GM18517 (cell line): ENCODE results near the gene DPP7.
"Not testable (repeated sequence)": the region's sequence is repeated elsewhere in the genome, so short reads cannot be mapped to it uniquely, and the experiment has no call there.

ENCODE experiments used
- ATAC-seq: cut with Tn5 transposase; IDR thresholded peaks from one replicate; pipeline ENCODE4 v1.9.1; 2021; ENCODE audit warnings: mild to moderate bottlenecking, moderate library complexity; ENCODE audit not compliant: unreplicated experiment

Gene DPP7

DNA sequence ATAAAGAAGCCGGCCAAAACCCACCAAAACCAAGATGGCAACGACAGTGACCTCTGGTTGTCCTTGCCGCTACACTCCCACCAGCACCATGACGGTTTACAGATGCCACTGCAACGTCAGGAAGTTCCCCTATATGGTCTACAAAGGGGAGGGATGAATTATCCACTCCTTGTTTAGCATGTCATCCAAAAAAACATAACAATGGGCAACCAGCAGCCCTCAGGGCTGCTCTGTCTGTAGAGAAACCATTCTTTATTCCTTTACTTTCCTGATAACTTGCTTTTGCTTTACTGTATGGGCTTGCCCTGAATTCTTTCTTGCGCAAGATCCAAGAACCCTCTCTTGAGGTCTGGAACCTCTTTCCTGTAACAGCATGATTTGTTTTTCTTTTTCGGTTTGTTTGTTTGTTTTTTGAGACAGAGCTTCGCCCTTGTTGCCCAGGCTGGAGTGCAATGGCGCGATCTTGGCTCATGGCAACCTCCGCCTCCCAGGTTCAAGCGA, 39.2 kb downstream of the DPP7 start:
- no peak for ATAC-seq

DNA sequence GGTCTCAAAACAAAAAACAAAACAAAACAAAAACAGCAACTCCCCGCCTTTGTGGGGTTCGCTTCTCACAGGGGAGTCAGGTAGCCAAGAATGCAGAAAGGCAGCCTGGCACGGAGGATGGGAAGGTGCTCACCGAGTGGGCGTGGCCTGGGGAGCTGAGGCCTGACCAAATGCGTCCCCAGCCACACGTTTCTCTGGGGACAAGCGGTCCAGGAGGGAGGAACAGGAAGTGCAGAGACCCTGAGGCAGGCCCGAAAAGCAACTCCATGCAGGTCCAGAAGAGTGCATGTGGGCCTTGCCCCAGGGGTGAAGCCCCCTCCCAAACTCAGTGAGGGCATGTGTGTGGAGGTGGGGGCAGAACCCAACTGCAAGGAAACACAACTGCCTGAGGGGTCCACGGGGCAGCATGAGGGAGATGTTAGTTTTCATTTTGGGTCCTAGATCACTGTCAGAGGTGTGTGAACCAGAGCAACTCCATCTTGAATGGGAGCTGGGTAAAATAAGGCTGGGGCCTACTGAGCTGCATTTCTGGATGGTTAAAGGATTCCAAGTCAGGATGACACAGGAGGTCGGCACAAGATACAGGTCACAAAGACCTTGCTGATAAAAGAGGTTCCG, 39.8 kb downstream of the DPP7 start:
- no peak for ATAC-seq

DNA sequence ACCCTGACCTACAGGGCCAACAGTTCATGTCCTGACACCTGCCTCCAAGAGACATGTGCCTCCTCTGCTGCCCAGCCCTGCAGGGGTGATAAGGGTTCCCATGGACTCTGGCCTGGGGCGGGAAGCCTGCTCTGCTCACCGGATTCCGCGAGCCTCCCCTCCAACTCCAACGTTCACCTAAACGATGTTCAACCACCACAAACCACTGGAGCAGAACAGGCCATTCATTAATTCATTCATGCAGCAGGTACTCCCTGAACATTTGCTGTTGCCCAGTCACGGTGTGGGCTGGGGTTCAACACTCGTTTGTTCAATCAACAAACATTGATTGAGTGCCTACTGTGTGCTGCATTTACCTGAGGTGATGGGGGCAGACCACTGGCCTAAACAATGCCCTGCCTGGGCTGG, 40.5 kb downstream of the DPP7 start:
- ATAC-seq, result no peak

DNA sequence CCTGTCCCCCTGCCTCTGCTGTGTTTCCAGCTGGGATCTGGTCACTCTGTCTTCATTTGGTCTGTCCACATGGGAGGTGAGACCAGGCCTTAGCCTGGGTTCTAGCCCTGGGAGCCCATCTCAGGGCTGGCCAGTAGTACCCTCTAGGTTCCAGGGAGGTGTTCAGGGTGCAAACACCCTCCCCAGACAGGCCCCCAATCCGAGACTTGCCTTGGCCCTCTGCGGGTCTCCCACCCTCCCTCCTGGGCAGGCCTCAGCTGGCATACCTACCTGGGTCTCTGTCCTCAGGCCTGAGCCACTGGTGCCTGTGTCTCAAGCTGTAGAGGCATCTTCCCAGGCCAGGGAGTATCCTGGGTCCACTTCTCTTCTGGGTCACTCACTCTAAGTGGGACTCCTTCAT, 43.3 kb downstream of the DPP7 start:
- no peak for ATAC-seq

DNA sequence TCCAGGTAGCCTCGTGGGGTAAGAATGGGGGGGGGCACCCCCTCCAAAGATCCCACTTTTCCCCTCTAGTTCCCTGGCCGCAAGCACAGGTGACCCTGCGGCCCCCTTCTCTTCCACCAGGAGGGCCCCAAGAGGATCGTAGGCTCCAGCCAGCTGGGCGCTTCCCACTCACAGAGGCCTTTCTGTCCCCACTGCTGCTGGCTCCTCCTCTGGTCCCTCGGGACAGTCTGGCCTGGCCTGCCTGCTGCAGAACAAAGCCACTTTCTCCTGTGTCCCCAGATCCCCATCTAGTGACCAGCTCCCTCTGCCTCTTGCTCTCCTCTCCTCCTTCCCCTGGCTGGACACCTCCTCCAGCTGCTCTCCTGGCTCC, 43.6 kb downstream of the DPP7 start:
- ATAC-seq, result peak; percentile 13

DNA sequence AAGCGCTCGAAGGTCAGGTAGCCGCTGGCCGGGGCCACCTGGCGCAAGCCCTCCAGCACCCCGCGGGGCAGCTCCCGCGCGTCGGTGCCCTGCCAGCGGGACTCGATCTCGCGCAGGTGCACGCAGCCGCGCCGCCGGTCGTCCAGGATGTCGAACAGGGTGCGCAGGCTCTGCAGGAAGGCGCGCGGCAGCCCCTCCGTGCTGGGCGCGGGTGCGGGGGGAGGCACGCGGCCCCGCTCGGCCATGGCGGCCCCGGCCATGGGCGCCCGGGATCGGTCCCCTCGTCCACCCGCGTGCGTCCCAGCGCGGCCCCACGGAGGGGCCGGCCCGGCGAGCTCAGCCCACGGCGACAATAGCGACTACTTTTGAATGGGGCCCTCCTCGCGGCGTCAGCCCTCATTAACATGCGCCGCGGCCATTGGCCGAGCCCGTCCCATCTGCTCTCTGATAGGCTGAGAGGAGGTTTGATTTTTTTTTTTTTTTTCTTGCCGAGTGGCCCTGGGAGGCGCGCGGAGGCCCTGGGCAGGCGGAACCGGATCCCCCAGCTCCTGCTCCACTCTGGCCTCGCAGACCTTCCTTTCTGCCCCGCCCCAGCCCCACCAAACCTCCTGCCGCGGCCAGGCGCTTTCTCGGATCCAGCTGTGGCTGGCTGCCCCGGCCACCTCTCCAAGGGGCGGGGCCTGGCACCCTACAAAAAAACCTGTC, 44.2 kb downstream of the DPP7 start, which contains the start of gene SAPCD2:
Gene SAPCD2, minus strand, starts transcription at position 357 of the 705 bp plus-strand sequence. Its CDS starts 97 bp downstream, at position 260.
- peak; percentile 66 for ATAC-seq

DNA sequence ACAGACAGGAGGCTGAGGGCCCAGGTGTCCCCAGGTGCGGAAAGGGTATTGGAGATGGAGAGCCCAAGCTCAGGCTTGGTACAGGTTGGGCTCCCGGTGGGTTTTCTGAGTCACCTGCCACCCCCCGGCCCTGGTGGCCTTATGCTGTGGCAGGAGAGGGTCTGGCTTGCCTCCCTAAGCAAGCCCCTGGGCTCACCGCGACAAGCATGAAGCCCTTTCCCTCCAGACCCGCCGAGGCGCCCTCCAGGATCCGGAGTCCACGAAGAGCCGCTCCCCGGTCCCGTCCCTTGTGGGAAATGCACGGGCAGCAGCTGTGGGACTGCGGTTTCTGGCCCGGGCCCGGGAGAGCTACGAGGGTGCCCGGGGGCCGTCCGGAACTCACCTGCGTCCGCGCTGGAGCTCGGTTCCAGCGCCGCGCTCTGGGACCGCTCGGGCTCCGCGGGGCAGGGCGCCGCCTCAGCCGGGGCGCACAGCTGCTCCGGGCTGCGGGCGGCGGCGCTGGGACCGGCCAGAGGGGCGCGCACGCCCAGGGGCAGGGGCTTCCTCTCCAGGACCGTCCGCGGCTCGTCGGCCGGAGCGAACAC, 44.9 kb downstream of the DPP7 start:
- no peak for ATAC-seq

DNA sequence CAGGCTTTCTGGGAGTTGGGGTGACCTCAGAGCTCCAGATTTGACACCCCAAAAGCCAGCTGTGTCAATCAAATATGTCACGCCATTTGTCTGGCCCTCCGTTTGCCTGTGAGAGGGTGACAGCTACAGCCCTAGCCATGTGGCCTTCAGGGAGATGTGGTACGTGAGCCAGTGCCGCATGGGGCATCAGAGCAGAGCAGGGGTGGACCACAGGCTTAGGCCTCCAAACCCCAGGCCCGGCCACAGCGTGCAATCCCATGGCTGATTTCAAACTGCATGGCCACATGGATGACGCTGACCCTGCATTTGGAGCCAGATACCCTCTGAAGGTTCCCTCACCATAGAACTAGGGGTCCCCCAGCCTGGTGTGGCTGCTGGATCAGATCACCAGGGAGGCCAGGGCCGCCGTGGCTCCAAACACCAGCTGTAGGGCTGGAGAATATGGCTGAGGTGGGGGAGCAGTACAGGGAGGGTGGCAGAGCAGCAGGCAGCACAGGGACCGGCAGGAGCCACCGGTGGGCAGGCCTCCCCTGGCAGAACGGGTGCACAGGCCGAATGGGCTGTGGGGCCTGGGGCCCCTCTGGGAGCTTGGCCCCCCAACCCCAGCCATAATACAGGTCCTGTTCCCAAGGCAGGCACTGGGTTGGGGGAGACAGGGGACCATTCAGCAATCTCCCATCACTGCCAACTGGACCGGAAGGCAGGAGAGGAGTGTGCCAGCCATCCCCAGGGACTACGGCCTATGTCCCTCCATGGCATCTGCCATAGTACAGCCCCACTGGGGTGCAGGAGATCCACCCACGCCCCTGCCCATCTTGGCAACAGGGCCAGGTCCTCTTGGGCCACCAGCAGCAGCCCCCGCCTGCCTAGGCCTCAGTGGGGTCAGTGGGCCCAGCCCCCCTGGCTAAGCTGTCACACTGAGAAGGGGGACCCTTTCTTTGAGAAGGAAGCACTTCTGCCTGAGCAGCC, 45.7 kb downstream of the DPP7 start:
- no peak for ATAC-seq

DNA sequence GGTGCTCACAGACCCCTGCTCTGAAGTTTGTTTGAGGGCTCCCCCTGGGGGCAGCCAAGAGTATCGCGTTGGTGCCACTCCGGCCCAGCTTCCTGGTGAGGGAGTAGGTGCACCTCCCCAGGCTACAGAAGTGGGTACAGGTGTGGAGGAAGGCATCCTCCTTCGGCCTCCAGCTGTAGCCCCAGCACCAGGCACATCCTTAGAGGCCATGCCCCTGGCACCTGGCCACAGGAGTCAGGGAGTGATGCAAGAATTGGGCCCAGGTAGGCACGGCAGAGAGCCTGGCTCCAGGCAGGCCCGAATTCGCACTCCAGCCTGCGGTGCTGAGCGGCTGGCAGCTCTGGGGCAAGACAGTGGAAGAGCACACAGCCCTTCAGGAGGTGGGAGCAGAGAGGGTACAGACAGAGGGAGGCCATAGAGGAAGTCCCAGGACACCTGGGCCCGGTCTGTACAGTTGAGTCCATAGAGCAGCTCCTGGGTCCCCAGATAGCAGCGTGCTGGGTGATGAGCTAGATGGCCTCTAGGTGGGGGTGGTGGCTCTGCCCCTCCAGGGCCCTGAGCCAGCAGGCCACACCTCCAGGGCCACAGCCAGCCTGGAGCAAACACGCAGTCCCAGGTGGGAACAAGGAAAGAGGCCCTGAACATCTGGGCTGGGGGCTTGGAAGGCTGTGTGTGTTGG, 46.5 kb downstream of the DPP7 start:
- peak; percentile 45 for ATAC-seq

DNA sequence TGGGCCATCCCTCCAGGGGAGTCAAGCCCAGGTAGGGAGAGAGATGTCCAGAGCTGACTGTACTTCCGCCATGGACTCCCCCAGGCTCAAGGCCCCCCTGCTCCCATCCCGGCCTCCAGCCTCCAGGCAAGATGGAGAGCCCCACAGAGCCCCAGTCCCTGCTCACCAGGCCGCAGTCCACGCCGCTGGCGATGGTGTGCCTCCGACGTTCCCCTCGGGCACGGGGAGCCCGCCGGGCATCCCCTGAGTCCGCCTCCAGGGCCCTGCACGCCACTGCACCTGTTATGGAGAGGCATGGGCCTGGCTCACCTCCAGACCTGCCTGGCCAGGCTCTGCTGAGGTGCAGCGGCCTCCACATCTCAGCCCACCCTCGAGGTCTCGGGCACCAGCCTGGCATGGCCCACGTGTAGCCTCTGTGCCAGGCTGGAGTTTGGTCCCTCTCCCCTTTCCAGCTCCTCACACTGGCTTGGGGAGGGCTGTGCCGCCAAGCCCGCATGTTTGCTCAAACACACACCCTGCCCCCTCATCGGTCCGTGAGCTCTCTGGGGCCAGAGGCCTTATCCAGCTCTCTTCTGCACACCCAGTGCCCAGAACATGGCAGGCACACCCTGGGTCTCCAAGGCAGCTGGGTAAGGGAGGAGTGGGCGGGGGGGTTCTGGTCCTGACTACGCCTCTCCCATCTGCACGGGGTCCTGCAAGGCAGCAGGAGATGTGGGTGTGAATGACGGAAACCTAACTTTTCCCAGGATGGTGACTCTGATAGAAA, 48.3 kb downstream of the DPP7 start:
- ATAC-seq, result no peak

DNA sequence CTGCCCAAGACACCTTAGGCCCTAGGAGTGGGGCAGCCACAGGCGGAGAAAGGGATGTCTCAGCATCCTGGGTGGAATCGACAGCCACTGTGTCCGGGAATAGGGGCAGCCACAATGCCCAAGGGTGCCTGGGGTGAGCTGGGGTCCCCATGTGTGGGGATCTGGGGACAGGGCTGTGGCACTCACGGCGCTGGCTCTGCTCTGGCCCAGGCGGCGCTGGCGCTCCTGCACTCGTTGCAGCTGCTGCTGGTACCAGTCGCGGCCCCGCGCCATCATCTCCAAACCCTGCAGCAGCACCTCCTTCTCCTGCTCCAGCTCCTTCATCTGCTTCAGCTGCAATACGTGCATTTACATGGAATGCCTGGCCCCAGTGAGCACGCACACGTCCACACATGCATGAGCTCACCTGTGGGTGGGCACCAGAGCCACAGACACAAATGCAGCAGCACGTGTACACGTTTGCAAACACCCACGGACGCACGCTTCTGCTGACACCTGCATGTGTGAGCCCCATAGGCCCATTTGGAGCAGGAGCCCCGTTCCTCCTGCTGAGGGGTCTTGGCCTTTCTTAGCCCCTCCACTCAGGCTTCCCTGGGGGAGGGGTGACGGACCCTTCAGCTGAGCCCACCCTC, 49.1 kb downstream of the DPP7 start:
- no peak for ATAC-seq

DNA sequence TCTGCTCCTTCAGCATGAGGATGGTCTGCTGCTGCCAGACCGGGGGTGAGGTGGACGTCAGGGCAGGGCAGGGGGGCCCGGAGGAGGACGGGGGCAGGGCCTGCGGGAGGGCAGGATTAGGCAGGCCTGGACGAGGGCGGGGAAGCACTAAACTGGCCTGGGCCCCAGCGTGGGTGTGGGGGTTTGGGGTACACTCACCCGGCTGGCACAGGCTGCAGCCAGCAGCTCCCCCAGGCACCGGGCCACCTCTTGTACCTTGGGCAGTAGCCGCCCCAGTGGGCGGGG, 49.7 kb downstream of the DPP7 start:
- ATAC-seq, result no peak

DNA sequence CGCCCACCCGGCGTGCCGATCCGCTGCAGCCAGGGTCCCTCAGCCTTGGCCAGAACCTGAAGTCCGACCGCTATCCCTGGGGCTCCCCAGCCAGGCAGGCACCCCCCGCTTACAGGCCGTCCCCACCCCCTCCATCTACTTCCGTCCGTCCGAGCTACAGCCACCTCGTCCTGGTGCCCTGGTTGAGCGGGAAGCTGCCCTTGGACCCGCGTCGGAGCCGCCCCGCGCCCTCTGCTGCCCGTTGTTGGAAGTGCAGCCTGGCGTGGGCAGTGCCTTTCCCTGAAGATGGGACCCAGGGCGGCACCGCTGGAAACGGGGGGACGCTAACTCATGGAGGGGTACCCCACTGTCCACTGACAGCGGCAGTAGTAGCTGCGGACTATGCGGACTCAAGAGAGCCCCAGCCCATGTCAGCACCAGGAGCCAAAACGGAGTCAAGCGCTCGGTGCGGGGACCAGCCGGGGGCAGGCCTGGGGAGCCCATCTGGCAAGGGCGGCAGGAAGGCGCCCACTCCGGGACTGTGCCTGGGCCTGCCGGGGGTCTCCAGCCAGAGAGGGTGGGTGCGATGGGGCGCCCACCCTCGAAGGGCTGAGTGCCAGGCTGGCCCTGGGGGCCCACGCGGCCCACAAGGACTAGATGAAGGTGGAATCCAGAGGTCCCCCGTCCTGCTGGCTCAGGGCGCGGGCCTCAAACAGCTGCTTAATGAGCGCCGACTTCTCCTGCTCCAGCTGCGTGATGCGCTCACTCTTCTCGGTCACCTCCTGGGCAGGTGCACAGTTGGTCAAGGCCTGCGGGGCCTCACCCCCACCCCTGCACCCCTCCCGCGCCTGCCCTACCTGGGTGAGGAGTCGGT, 50.3 kb downstream of the DPP7 start:
- ATAC-seq, result no peak

DNA sequence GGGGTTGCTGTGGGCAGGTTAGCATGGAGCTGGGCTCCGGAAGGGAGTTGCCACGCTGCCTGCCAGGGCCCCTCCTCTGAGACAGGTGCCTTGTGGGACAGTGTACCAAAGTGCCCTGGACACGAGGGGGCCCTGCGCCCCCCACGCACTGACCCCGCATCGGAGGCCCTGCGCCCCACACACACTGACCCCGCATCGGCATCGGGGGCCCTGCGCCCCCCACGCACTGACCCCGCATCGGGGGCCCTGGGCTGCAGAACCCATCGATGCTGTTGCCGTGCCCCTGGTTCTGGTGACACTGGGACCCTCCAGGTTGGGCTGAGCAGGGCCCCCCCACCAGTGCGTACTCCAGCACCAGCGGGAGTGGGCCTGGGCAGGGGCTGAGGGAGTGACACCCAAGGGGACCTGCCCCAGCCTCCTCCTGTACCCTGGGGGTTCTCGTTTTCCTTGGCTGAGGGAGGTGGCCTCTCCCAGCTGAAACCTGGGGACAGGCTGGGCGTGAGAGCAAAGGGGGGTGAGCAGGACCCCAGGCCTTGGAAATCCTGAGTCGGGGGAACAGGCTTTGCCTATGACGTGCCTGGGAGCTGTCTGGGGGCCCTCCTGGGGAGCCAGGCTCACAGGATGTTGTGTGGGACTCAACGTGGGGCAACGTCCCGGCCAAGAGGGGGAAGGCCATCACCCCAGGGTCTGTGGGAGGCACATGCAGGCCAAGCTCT, 51.1 kb downstream of the DPP7 start:
- ATAC-seq, result no peak

DNA sequence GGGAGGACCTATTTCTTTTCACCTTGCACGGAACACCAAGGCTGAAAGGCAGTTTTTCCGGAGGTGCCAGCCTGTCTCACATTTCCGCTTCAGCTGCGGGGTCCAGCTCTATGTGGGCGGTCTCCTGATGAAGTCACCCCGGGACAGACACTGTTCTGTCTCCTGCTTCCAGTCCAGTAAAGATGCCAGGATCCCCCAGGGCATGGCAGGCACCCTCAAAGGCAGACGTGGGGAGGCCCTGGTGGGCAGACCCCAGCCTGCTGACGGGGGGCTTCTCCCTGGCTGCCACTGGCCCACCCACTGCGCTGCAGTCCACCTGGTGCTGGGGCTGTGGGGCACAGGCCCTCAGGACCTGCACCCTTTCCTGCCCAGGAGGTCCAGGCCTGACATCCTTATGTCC, 51.7 kb downstream of the DPP7 start:
- ATAC-seq, result not testable (repeated sequence)

DNA sequence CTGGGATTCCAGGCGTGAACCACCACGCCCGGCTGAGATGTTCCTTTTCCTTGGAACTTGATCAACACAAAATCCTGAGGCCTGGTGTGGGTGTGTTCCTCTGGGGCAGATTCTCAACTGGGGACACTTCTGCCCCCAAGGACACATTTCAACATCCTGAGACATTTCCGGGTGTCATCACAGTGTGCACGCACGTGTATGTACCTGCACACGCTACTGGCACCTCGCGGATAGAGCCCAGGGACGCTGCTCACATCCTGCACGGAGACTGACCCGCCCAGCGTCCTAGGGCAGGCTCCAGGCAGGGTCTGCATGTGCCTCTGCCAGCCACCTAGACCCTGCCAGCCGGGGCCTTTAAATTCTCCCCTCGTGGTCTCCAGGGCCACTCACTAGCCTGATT, 52.1 kb downstream of the DPP7 start:
- no peak for ATAC-seq
